Hepatocyte (in vitro differentiated cells): ENCODE data around the gene MEF2C.

Experiments
- EZH2 ChIP-seq: fragments of 200-600 bp; sonication (generic); IDR thresholded peaks from 2 replicates; pipeline ENCODE4 v1.6.1; 2016; ENCODE audit warnings: antibody characterized with exemption, mild to moderate bottlenecking, borderline replicate concordance
- EZH2phosphoT487 ChIP-seq: fragments of 200-600 bp; sonication (generic); IDR thresholded peaks from one replicate; pipeline ENCODE4 v1.6.1; 2018; ENCODE audit warnings: antibody characterized with exemption, mild to moderate bottlenecking, low read depth, moderate library complexity; ENCODE audit not compliant: unreplicated experiment, severe bottlenecking
- TF ChIP-seq, protein P1 (sequence below): fragments of 200-600 bp; sonication (generic); IDR thresholded peaks from 2 replicates; pipeline ENCODE4 v1.5.1; 2016; ENCODE audit warnings: antibody characterized with exemption, mild to moderate bottlenecking; ENCODE audit not compliant: poor library complexity

- TF ChIP-seq, protein P1, sequence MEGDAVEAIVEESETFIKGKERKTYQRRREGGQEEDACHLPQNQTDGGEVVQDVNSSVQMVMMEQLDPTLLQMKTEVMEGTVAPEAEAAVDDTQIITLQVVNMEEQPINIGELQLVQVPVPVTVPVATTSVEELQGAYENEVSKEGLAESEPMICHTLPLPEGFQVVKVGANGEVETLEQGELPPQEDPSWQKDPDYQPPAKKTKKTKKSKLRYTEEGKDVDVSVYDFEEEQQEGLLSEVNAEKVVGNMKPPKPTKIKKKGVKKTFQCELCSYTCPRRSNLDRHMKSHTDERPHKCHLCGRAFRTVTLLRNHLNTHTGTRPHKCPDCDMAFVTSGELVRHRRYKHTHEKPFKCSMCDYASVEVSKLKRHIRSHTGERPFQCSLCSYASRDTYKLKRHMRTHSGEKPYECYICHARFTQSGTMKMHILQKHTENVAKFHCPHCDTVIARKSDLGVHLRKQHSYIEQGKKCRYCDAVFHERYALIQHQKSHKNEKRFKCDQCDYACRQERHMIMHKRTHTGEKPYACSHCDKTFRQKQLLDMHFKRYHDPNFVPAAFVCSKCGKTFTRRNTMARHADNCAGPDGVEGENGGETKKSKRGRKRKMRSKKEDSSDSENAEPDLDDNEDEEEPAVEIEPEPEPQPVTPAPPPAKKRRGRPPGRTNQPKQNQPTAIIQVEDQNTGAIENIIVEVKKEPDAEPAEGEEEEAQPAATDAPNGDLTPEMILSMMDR, result no peak
- TF ChIP-seq EZH2 (no peak), EZH2phosphoT487 (peak; percentile 18)
These were observed 189.7 kb downstream of the MEF2C start for GRCh38 chr5:88693071-88693932.
